Pancreas (tissue), 10 donors: ENCODE data around the gene ANKRD44. TPM values are rescaled to one million over a fixed set of nuclear protein-coding genes. Genes with fewer than 3 reads are reported as not detected.

Experiments
- ATAC-seq, 4 donors: fragments of 200-7000 bp; cut with Tn5 transposase; one replicate each; pipeline versions ENCODE4 v1.8.0 to v1.9.1; 2020; ENCODE audit warnings: mild to moderate bottlenecking in 4 of 4, moderate library complexity in 4 of 4
- DNase-seq, 6 donors: peaks; one replicate each; pipeline ENCODE4 v3.0.0-alpha.2; 2020
- FAIRE-seq: peaks from 2 replicates; lab custom pipeline; 2012; peaks lifted over from hg19 to GRCh38; lab: Jason Lieb, UNC
- H3K27ac ChIP-seq, 4 donors: fragments of 200-600 bp; sonication (generic); 1 replicate in 3 of 4; 2 replicates in 1 of 4; pipeline versions ENCODE4 v1.5.0 to v1.8.0; 2020
- H3K27me3 ChIP-seq, 4 donors: fragments of 200-600 bp; one replicate each; pipeline ENCODE4 v1.8.0; 2021
- H3K36me3 ChIP-seq, 3 donors: fragments of 200-600 bp; sonication (generic) in 1 of 3; one replicate each; pipeline versions ENCODE4 v1.5.0 to v1.8.0; 2020 to 2021
- H3K4me1 ChIP-seq, 3 donors: fragments of 200-600 bp; one replicate each; pipeline ENCODE4 v1.8.0; 2021
- H3K4me3 ChIP-seq, 4 donors: fragments of 200-600 bp; sonication (generic) in 2 of 4; one replicate each; pipeline versions ENCODE4 v1.5.0 to v1.8.0; 2020 to 2021
- H3K9me3 ChIP-seq, 4 donors: fragments of 200-600 bp; one replicate each; pipeline ENCODE4 v1.8.0; 2021
- WGBS, 2 donors: extraction: QIAGEN DNeasy Blood & Tissue Kit; methylation state at CpG; one replicate each; pipeline ENCODE4 v1.1.7; 2013; 5-methylcytosine and 5-hydroxymethylcytosine counted together
- intact Hi-C, 3 donors: fragments of 100-400 bp; cut with DNase I; formaldehyde crosslinking; loops; one replicate each; pipeline versions ENCODE4 v1.11.1 to v1.14.2; 2022
- polyA plus RNA-seq, 2 donors: library from polyadenylated mRNA; stranded (reverse); fragments of 200-250 nt; gene quantifications; one replicate each; pipeline ENCODE4 v1.2.3, GENCODE V29; 2013
- total RNA-seq, 6 donors: library from RNA; stranded (reverse); fragmentation: NEBNext Ultra II Directional in 4 of 6; extraction: Animal tissue kit (Norgen Biotek cat#: 25700) in 4 of 6; gene quantifications; one replicate each; pipeline versions ENCODE4 v1.2.1 to v1.2.4, GENCODE V29; 2021 to 2023
- TF ChIP-seq, protein P1 (sequence below), 4 donors: fragments of 200-600 bp; sonication (generic) in 3 of 4; IDR thresholded peaks; one replicate each; pipeline versions ENCODE4 v1.5.0 to v1.8.0; 2021; ENCODE audit warnings: antibody characterized with exemption in 4 of 4
- donor health status: healthy with polysubstance abuse.
- donor health status: DM: no; HTN: no; CAD: no; lungs with moderate emphysema.
- donor health status: DM: no; HTN: no; CAD: no.
- donor health status: control.
- donor health status: control.
- donor health status: Bipolar disorder and iron deficiency.
- donor health status: DM: yes; HTN: yes; CAD: no.
- donor health status: DM: no; HTN: no; CAD: no.
- donor health status: DM: no; HTN: no; CAD: no.
- donor health status: DM: yes; HTN: yes; CAD: no.

ANKRD44 gene
- total and polyA plus RNA-seq, 8 donors, result 1.9 to 12.5 (median 7.7) TPM

DNA sequence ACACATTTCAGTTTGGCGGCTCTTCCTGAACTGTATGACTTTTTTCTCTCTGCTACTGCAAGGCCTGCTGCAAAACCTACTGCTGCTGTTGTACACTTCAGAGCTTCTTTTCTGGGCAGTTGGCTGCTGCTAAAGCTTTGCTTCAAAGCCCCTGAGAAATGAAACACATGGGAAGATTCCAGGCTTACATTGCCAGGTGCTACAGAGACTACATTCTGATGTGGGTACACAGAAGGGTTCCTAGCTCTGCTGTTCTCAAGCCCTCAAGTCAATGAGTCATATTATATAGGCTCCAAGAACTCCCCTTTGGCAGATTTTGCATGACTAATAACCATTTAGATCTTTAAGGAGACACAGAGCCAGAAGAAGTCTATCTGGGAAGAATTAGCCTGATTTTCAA is 371.2 kb downstream of the ANKRD44 start:
- intact Hi-C loops, result no loop called here
- WGBS, 2 donors, result 36 to 65% methylated on average over 1 of the region's 1 CpG

More for the DNA sequence above, 371.2 kb downstream of the ANKRD44 start:
- Histone ChIP-seq H3K36me3 (no peaks in the 10 kb centered on the region), H3K4me1 (peaks cover 4 to 10% (median 6%) of the 10 kb centered on the region in 3 donors), H3K9me3 (no peaks in the 10 kb centered on the region), H3K27ac (peak overlapping the region; percentile 3 to 60 (median 24)), H3K27me3 (no peaks in the 10 kb centered on the region), H3K4me3 (no peak overlapping the region)
- peak in 3 of 6 donors; percentile 39 to 58 (median 57) for DNase-seq
- TF ChIP-seq, protein P1, sequence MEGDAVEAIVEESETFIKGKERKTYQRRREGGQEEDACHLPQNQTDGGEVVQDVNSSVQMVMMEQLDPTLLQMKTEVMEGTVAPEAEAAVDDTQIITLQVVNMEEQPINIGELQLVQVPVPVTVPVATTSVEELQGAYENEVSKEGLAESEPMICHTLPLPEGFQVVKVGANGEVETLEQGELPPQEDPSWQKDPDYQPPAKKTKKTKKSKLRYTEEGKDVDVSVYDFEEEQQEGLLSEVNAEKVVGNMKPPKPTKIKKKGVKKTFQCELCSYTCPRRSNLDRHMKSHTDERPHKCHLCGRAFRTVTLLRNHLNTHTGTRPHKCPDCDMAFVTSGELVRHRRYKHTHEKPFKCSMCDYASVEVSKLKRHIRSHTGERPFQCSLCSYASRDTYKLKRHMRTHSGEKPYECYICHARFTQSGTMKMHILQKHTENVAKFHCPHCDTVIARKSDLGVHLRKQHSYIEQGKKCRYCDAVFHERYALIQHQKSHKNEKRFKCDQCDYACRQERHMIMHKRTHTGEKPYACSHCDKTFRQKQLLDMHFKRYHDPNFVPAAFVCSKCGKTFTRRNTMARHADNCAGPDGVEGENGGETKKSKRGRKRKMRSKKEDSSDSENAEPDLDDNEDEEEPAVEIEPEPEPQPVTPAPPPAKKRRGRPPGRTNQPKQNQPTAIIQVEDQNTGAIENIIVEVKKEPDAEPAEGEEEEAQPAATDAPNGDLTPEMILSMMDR (IDR thresholded peaks at IDR 0.05), result no peak
- FAIRE-seq, result no peak
- ATAC-seq, result peak; percentile 93 to 97 (median 94)

Other genes with a start within 250 kb of the ANKRD44 start
- 100 to 1,000 TPM in 4 of 6 donors, 10 to 100 TPM in 2; 75.8 to 169 (median 121) TPM for gene SF3B1, start 124.2 kb upstream of the ANKRD44 start, total RNA-seq
- gene SF3B1, start 124.2 kb upstream of the ANKRD44 start, polyA plus RNA-seq, result 100 to 1,000 TPM; 173 to 277 TPM
- gene COQ10B, start 142.8 kb upstream of the ANKRD44 start, total RNA-seq, result 10 to 100 TPM in 2 of 6 donors, 1 to 10 TPM in 4; 7.6 to 10.1 (median 9.7) TPM
- gene COQ10B, start 142.8 kb upstream of the ANKRD44 start, polyA plus RNA-seq, result 10 to 100 TPM in 1 of 2 donors, 1 to 10 TPM in 1; 5.7 to 10.8 TPM
- gene HSPD1, start 189.1 kb upstream of the ANKRD44 start, total RNA-seq, result 100 to 1,000 TPM; 114 to 181 (median 137) TPM
- 100 to 1,000 TPM in 1 of 2 donors, 10 to 100 TPM in 1; 94.8 to 145 TPM for gene HSPD1, start 189.1 kb upstream of the ANKRD44 start, polyA plus RNA-seq
- 10 to 100 TPM; 17.1 to 51.9 (median 31.2) TPM for gene HSPE1, start 189.6 kb upstream of the ANKRD44 start, total RNA-seq
- gene HSPE1, start 189.6 kb upstream of the ANKRD44 start, polyA plus RNA-seq, result 10 to 100 TPM; 87.4 to 98.6 TPM
- gene MOB4, start 205.3 kb upstream of the ANKRD44 start, total RNA-seq, result 1 to 10 TPM; 4.6 to 9.7 (median 6.9) TPM
- gene MOB4, start 205.3 kb upstream of the ANKRD44 start, polyA plus RNA-seq, result 10 to 100 TPM in 1 of 2 donors, 1 to 10 TPM in 1; 6.1 to 18.3 TPM